Erythroblast (primary cell): ENCODE measurements around the gene LMLN.
"Not testable (repeated sequence)": the region's sequence is repeated elsewhere in the genome, so short reads cannot be mapped to it uniquely, and the experiment has no call there.

Experiments used
- DNase-seq, 2 experiments: peaks; one replicate each; lab custom pipeline; 2025; lab: John Stamatoyannopoulos, UW
- GATA1 ChIP-seq: IDR thresholded peaks from 2 replicates; pipeline ENCODE4 v1.6.1; 2011; ENCODE audit warnings: low read depth, mild to moderate bottlenecking, control low read depth, low read length, moderate library complexity
- POLR2A ChIP-seq: IDR thresholded peaks from 2 replicates; pipeline ENCODE4 v1.6.1; 2011; ENCODE audit warnings: mild to moderate bottlenecking, low read length

Gene LMLN

GRCh38 chr3:198061119-198062067 is 101.4 kb downstream of the LMLN start:
- TF ChIP-seq POLR2A, result no peak
- peak in 1 of 2 experiments; percentile 19 for DNase-seq

- no peak for TF ChIP-seq POLR2A
- no peak for TF ChIP-seq GATA1
- DNase-seq, result no peak
Measured at GRCh38 chr3:198062068-198062465, 102.0 kb downstream of the LMLN start.

GRCh38 chr3:198064420-198064819 is 104.4 kb downstream of the LMLN start:
- TF ChIP-seq GATA1 (no peak), POLR2A (no peak)
- no peak for DNase-seq

- TF ChIP-seq POLR2A (no peak), GATA1 (no peak)
- no peak for DNase-seq
Measured at GRCh38 chr3:198065897-198066296, 105.9 kb downstream of the LMLN start.

- no peak for DNase-seq
- TF ChIP-seq POLR2A (no peak), GATA1 (no peak)
Measured at GRCh38 chr3:198067416-198067815, 107.4 kb downstream of the LMLN start.

GRCh38 chr3:198070871-198071270 is 110.9 kb downstream of the LMLN start:
- TF ChIP-seq GATA1 (no peak), POLR2A (no peak)

GRCh38 chr3:198071602-198072287 is 111.7 kb downstream of the LMLN start:
- DNase-seq, result peak; percentile 30 to 65
- no peak for TF ChIP-seq POLR2A
- TF ChIP-seq GATA1, result no peak

More at GRCh38 chr3:198070871-198071270, 110.9 kb downstream of the LMLN start:
- no peak for DNase-seq

- DNase-seq, result peak in 1 of 2 experiments; percentile 14
- TF ChIP-seq GATA1, result no peak
Measured at GRCh38 chr3:198076722-198077308, 116.8 kb downstream of the LMLN start.

GRCh38 chr3:198079771-198080520 is 119.9 kb downstream of the LMLN start:
- DNase-seq, result peak; percentile 35 to 42
- TF ChIP-seq GATA1, result no peak
- no peak for TF ChIP-seq POLR2A

- peak; percentile 58 for TF ChIP-seq POLR2A
- TF ChIP-seq GATA1, result no peak
- DNase-seq, result peak; percentile 83 to 87
Measured at GRCh38 chr3:198080521-198081384, 120.7 kb downstream of the LMLN start.

- DNase-seq, result no peak
- no peak for TF ChIP-seq GATA1
- no peak for TF ChIP-seq POLR2A
Measured at GRCh38 chr3:198081421-198081844, 121.4 kb downstream of the LMLN start.

- not testable (repeated sequence) for DNase-seq
Measured at GRCh38 chr3:198082226-198082625, 122.2 kb downstream of the LMLN start.

GRCh38 chr3:198088421-198088955 is 128.5 kb downstream of the LMLN start:
- no peak for DNase-seq
- TF ChIP-seq GATA1, result no peak
- no peak for TF ChIP-seq POLR2A
